ENCODE data around the gene SYNPO2. TPM values are rescaled to one million over a fixed set of nuclear protein-coding genes. Genes with fewer than 3 reads are reported as not detected.
"Not testable (repeated sequence)": the region's sequence is repeated elsewhere in the genome, so short reads cannot be mapped to it uniquely, and the experiment has no call there.

SYNPO2 gene
- total RNA-seq, 2 experiments from 2014 or later, result 1.2 to 1.4 TPM

GRCh38 chr4:118989098-118990080, 100.7 kb downstream of the SYNPO2 start:
- H3K36me3 Mint-ChIP-seq (ENCODE audit: low read depth), result no peaks in the 10 kb centered on the region
- DNase-seq, result no peak
- H3K4me1 Mint-ChIP-seq, result no peaks in the 10 kb centered on the region
- H3K27ac Mint-ChIP-seq, result no peak overlapping the region
- H3K27me3 Mint-ChIP-seq, result peaks cover 2% of the 10 kb centered on the region
- H3K4me3 Mint-ChIP-seq, result no peak overlapping the region
- no peaks in the 10 kb centered on the region for H3K9me3 Mint-ChIP-seq
- ChIA-PET CTCF (interaction anchor here (0.6 to 1.4 kb wide), 2 partner anchors 33 to 899 kb away, joined by 3 read pairs; no protein-coding TSS in a partner anchor), POLR2A (no interaction called here)

GRCh38 chr4:118991686-118992085, 103.0 kb downstream of the SYNPO2 start:
- DNase-seq, result no peak
- no peaks in the 10 kb centered on the region for H3K9me3 Mint-ChIP-seq
- no peaks in the 10 kb centered on the region for H3K4me1 Mint-ChIP-seq
- H3K36me3 Mint-ChIP-seq (ENCODE audit: low read depth), result no peaks in the 10 kb centered on the region
- ChIA-PET POLR2A (no interaction called here), CTCF (no interaction called here)
- no peaks in the 10 kb centered on the region for H3K27me3 Mint-ChIP-seq
- no peak overlapping the region for H3K27ac Mint-ChIP-seq
- no peak overlapping the region for H3K4me3 Mint-ChIP-seq

- no peaks in the 10 kb centered on the region for H3K9me3 Mint-ChIP-seq
- DNase-seq, result no peak
- H3K4me3 Mint-ChIP-seq, result no peak overlapping the region
- H3K27ac Mint-ChIP-seq, result no peak overlapping the region
- H3K4me1 Mint-ChIP-seq, result no peaks in the 10 kb centered on the region
- ChIA-PET POLR2A (no interaction called here), CTCF (no interaction called here)
- no peaks in the 10 kb centered on the region for H3K36me3 Mint-ChIP-seq (ENCODE audit: low read depth)
- H3K27me3 Mint-ChIP-seq, result no peaks in the 10 kb centered on the region
Observed at GRCh38 chr4:118992149-118992548, 103.5 kb downstream of the SYNPO2 start.

GRCh38 chr4:118993333-118993732, 104.7 kb downstream of the SYNPO2 start:
- Mint-ChIP-seq H3K4me3 (no peak overlapping the region), H3K9me3 (no peaks in the 10 kb centered on the region), H3K36me3 (ENCODE audit: low read depth) (no peaks in the 10 kb centered on the region), H3K27ac (no peak overlapping the region), H3K4me1 (no peaks in the 10 kb centered on the region), H3K27me3 (no peaks in the 10 kb centered on the region)
- ChIA-PET POLR2A (no interaction called here), CTCF (no interaction called here)
- DNase-seq, result no peak

GRCh38 chr4:118994030-118994429, 105.4 kb downstream of the SYNPO2 start:
- Mint-ChIP-seq H3K9me3 (no peaks in the 10 kb centered on the region), H3K4me3 (no peak overlapping the region), H3K27ac (no peak overlapping the region), H3K4me1 (no peaks in the 10 kb centered on the region), H3K36me3 (ENCODE audit: low read depth) (no peaks in the 10 kb centered on the region), H3K27me3 (peaks cover 2% of the 10 kb centered on the region)
- ChIA-PET CTCF (interaction anchor here (1.8 kb wide), 1 partner anchor 11 kb away, joined by 5 read pairs; no protein-coding TSS in a partner anchor), POLR2A (no interaction called here)
- DNase-seq, result no peak

GRCh38 chr4:118995693-118996391, 107.2 kb downstream of the SYNPO2 start:
- Mint-ChIP-seq H3K27ac (no peak overlapping the region), H3K4me3 (no peak overlapping the region), H3K36me3 (ENCODE audit: low read depth) (no peaks in the 10 kb centered on the region), H3K4me1 (no peaks in the 10 kb centered on the region), H3K27me3 (peaks cover 2% of the 10 kb centered on the region), H3K9me3 (no peaks in the 10 kb centered on the region)
- ChIA-PET POLR2A (no interaction called here), CTCF (interaction anchor here (1.8 kb wide), 1 partner anchor 12 kb away, joined by 5 read pairs; no protein-coding TSS in a partner anchor)
- no peak for DNase-seq

- H3K9me3 Mint-ChIP-seq, result no peaks in the 10 kb centered on the region
- ChIA-PET POLR2A (no interaction called here), CTCF (no interaction called here)
- no peaks in the 10 kb centered on the region for H3K4me1 Mint-ChIP-seq
- no peaks in the 10 kb centered on the region for H3K36me3 Mint-ChIP-seq (ENCODE audit: low read depth)
- DNase-seq, result no peak
- no peak overlapping the region for H3K27ac Mint-ChIP-seq
- no peak overlapping the region for H3K4me3 Mint-ChIP-seq
- H3K27me3 Mint-ChIP-seq, result peaks cover 5% of the 10 kb centered on the region
Observed at GRCh38 chr4:118997601-118998000, 108.9 kb downstream of the SYNPO2 start.

GRCh38 chr4:118999919-119000318, 111.3 kb downstream of the SYNPO2 start:
- DNase-seq, result no peak
- Mint-ChIP-seq H3K4me1 (no peaks in the 10 kb centered on the region), H3K4me3 (no peak overlapping the region), H3K36me3 (ENCODE audit: low read depth) (no peaks in the 10 kb centered on the region), H3K27ac (no peak overlapping the region), H3K9me3 (no peaks in the 10 kb centered on the region), H3K27me3 (peaks cover 9% of the 10 kb centered on the region)
- CTCF ChIA-PET, result no interaction called here
- POLR2A ChIA-PET, result no interaction called here

GRCh38 chr4:119000400-119000799, 111.7 kb downstream of the SYNPO2 start:
- no peak overlapping the region for H3K4me3 Mint-ChIP-seq
- no peaks in the 10 kb centered on the region for H3K4me1 Mint-ChIP-seq
- DNase-seq, result no peak
- peaks cover 9% of the 10 kb centered on the region for H3K27me3 Mint-ChIP-seq
- ChIA-PET CTCF (no interaction called here), POLR2A (no interaction called here)
- H3K9me3 Mint-ChIP-seq, result no peaks in the 10 kb centered on the region
- no peaks in the 10 kb centered on the region for H3K36me3 Mint-ChIP-seq (ENCODE audit: low read depth)
- H3K27ac Mint-ChIP-seq, result no peak overlapping the region

GRCh38 chr4:119002476-119002875, 113.8 kb downstream of the SYNPO2 start:
- H3K27ac Mint-ChIP-seq, result no peak overlapping the region
- ChIA-PET CTCF (interaction anchor here (0.9 kb wide), 1 partner anchor 35 kb away, joined by 3 read pairs; no protein-coding TSS in a partner anchor), POLR2A (no interaction called here)
- H3K27me3 Mint-ChIP-seq, result peaks cover 9% of the 10 kb centered on the region
- H3K4me3 Mint-ChIP-seq, result no peak overlapping the region
- DNase-seq, result no peak
- no peaks in the 10 kb centered on the region for H3K4me1 Mint-ChIP-seq
- no peaks in the 10 kb centered on the region for H3K36me3 Mint-ChIP-seq (ENCODE audit: low read depth)
- H3K9me3 Mint-ChIP-seq, result no peaks in the 10 kb centered on the region

- H3K4me3 Mint-ChIP-seq; POLR2A ChIA-PET; DNase-seq; H3K27ac Mint-ChIP-seq; H3K27me3 Mint-ChIP-seq; H3K4me1 Mint-ChIP-seq; H3K9me3 Mint-ChIP-seq; H3K36me3 Mint-ChIP-seq (ENCODE audit: low read depth): not testable (repeated sequence)
- CTCF ChIA-PET, result interaction anchor here (0.9 kb wide), 1 partner anchor 35 kb away, joined by 3 read pairs; no protein-coding TSS in a partner anchor
Observed at GRCh38 chr4:119003001-119003400, 114.3 kb downstream of the SYNPO2 start.

GRCh38 chr4:119005928-119006460, 117.3 kb downstream of the SYNPO2 start:
- H3K9me3 Mint-ChIP-seq, result no peaks in the 10 kb centered on the region
- ChIA-PET CTCF (no interaction called here), POLR2A (no interaction called here)
- no peaks in the 10 kb centered on the region for H3K36me3 Mint-ChIP-seq (ENCODE audit: low read depth)
- no peak overlapping the region for H3K27ac Mint-ChIP-seq
- no peaks in the 10 kb centered on the region for H3K4me1 Mint-ChIP-seq
- no peak overlapping the region for H3K4me3 Mint-ChIP-seq
- H3K27me3 Mint-ChIP-seq, result peaks cover 7% of the 10 kb centered on the region
- DNase-seq, result no peak

GRCh38 chr4:119008761-119009160, 120.1 kb downstream of the SYNPO2 start:
- Mint-ChIP-seq H3K4me1 (no peaks in the 10 kb centered on the region), H3K4me3 (no peak overlapping the region), H3K36me3 (ENCODE audit: low read depth) (no peaks in the 10 kb centered on the region), H3K27me3 (no peaks in the 10 kb centered on the region), H3K9me3 (no peaks in the 10 kb centered on the region), H3K27ac (no peak overlapping the region)
- ChIA-PET CTCF (no interaction called here), POLR2A (no interaction called here)
- DNase-seq, result no peak
